Hematopoietic multipotent progenitor cell treated with erythropoietin and hydrocortisone succinate and interleukin-3 and kit ligand, for 17 days (in vitro differentiated cells): ENCODE measurements around the gene BID.
A peak's percentile ranks its signal among the peaks of the same experiment; 100 is the strongest.

Experiments used
- DNase-seq: peaks from one replicate; pipeline ENCODE4 v3.0.0-alpha.2; 2015; ENCODE audit warnings: low spot score

BID gene

DNA sequence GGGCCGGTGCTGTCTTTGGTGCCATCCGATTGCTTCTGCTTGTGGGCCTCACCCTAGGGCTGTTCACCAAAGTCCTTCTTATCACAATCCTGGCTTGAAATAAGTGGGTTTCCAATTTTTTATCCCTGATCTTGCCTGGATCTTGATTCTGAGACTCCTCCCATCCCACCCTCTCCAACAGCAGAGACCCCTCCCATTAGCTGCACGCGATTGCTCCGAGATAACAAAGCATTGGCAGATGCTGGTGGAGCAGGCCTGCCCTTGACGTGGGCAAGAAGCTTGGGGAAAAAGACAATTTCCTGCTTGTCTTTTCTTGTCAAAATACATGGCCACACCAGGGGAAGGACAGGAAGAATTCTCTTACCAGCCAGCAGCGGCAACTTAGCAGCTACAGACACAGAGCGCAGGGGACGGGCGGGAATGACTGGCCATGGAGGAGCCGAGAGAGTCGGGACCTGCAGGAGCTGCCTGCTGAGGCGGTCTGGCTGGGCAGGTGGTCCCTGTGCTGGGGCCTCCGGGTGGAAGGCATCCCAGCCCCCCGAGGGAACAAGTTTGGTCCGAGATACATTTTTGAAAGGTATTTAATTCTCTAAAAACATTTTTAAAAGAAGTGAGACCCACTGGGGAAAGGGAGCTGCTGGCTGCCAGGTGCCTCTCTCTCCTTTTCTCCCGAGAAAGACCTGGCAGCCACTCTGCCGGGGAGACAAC, 9.7 kb upstream of the BID start:
- DNase-seq: no peak

DNA sequence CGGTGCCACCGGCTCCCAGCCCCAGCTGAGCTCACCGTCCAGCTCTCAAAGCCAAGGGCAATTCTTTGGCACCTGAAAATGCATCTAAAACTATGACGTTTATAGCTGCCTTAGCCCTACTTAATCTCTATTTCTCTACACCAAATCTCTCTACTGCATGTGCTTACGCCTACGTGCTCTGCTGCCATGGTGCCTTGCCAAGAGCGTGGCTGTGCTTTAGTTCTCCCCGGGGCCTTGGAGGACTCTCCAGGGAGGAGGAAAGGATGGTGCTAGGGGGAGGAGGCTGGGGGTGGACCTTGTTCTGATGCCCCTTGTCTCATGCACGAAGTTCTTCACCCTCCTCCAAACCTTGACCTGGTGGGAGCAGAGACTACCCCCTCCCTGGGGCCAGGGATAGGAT, 9.0 kb upstream of the BID start:
- DNase-seq: no peak

DNA sequence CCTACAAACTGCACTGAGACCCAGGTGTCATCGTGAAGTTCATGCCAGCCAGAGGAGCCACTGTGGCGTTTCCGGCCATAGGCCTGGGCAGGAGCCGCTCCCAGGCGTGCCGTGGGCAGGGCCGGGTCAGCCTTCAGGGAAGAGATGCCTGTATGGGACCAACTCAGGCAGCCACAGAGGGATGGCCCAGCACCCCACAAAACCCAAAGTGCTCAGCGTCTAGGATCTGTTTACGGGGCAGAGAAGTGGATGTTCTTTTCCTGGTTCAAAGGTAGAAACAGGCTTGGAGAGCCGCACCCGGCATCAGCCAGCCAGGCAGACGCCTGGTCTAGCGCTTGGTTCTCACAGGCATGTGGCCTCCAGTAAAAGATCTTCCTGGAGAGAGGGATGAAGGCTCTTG, 8.4 kb upstream of the BID start:
- no peak for DNase-seq

DNA sequence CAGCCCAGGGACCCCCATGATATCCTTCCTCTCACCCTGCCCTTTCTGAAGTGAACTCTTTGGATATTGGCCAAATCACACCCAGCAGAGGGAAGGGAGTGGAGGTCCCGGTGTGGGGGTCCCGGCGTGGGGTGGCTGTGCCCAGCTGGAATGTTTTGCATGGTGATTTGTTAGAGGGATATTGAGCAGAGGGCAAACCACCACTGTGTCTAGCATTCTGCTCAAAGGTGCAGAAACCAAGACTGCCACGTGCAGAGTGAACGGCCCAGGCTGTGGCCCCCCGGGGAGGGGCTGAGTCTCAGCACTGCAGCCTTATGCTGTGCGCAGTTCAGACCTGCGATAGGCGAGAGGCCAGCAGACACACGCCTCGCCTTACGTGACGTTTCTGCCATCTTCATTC, 7.9 kb upstream of the BID start:
- no peak for DNase-seq

DNA sequence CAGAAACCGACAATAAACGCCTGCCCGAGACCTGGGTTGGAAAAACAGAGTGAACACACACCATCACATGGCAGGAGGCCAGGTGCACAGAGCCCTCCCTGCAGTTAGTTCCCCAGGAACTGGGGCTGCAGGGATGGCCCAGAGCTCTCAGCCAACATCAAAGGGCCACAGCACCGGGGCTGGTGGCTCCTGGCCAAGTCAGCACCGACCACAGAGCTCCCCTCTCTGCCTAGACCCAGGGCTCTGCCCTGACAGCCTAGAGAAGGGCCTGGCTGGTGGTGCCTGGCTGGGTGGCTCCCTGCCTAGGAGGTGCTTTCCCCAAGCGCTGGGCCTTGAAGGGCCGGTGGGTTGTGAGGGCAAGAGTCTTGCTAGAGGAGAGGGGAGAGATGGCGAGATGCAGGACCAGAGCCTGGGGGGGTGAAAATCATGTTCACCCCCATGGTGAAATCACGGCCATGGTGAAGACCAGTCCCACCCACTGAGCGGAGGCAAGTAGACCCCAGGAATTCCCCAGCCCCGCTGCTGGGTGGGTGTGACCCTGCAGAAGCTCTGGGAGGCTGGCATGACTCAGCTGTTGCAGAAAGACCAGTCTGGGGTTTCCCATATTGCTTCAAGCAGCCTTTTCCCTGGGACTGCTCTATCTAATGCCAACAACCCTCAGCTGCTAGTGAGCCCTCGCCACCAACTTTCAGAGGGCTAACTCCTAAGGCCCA, 7.2 kb upstream of the BID start:
- DNase-seq: peak; percentile 75

DNA sequence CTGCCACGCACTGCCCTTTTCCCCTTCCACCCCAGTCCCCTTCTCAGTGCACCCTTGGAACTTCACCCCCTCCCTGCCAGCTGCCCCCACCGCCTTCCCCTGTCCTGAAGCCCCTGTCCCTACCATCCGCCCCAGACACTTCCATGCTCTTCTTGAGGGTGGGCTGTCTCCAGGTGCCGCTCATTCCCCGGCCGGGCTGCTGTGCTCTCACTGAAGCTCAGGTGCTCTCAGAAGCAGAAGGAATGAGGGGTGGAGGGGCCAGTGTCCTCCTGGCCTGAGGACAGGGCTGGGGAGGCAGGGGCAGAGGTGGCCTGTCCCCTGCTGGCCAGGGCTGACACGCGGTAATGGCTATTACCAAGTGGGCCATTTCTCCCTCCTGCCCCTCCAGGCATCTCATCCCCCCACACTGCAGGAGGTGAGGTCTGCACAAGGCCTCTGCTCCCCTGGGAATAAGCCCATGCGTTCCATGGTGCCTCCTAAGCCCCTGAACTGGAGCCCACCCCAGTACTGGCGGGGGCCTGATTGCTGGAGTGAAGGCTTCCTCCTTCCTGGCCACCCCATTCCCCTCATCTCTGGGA, 6.6 kb upstream of the BID start:
- no peak for DNase-seq

DNA sequence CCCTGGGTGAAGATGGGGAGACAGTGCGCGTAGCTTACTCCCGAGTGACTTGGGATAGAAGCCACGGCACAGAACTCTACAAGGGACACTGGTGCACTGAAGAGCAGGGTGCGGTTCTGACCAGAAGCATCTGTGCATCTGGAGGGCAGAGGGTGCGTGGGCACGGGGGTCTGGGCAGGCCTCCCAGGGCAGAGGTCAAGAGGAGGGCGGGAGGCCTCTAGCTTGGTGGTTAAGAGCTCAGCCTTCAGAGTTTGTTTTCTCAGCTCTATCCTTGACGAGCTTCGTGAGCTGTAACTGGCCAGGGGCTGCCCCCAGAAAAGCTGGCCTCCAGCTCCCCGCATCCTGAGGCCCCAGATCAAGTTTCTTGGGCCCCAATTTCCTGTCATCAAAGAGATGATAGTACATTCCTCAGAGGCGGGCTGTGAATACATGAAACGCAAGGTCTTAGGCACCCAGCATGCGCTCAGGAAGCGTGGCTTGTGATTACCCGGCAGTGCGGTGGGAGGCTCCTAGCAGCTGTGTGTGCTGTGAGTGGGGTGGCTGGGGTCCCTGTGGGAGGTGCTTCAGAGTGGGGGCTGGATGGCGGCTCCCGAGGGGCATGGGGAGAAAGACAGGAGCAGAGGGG, 6.0 kb upstream of the BID start:
- DNase-seq: no peak

DNA sequence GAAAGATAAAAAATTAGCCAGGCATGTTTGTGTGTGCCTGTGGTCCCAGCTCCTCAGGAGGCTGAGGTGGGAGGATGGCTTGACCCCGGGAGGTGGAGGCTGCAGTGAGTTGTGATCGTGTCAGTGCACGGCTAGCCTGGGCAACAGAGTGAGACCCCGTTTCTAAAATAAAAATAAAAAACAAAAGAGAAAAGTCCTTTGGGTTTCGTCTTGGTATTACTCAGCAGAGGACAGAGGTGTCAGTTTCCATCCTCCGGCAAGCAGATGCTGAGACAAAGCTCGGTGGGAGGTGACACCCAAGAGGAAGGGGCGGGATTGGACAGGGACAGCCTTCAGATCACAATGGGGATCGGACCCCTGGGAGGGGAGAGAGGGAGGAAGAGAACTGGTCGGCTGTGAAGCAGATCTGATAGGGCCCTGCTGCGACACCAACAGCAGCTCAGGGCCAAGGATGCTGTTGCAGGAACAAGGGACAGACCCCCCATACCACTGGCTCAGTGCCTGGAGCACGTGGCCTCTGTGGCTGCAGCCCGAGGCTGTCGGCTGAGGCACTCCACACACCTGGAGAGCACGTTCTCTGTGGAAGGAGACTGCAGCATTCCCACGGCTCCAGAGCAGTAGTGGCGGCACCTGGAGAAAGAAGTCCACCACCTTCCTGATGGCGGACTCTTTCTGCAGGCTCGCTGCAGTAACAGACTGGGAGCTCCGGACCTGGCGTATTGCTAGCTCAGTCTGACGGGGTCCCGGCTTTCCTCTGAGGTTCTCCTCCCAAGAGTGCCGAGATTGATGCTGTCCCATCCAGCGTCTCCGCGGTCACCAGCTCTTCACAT, 5.2 kb upstream of the BID start:
- no peak for DNase-seq

DNA sequence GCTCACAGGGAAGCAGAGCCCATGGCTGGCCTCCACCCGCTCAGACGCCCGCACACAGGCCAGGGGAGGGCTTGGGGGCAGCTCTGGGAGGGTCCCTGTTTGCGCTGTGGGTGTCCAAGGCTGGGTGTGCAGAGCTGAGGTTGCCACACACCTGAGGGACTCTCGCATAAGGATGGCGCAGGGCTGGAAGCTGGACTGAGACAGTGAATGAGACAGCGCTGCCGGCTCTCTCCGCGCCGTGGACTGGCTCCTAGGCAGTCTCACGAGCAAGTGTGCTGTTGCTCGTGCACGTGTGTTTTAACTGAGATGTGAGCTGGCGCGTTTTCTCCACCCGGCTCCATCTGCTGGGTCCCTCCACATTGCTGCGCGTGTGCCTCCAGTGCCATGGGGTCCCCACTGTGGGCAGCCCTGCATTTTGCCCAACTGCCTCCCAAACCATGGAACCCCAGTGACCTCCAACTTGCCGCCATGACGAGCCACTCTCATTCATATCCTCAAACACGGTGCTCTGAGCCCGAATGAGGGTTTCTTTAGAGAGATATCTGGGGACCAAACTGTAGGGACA, 4.2 kb upstream of the BID start:
- DNase-seq: no peak

DNA sequence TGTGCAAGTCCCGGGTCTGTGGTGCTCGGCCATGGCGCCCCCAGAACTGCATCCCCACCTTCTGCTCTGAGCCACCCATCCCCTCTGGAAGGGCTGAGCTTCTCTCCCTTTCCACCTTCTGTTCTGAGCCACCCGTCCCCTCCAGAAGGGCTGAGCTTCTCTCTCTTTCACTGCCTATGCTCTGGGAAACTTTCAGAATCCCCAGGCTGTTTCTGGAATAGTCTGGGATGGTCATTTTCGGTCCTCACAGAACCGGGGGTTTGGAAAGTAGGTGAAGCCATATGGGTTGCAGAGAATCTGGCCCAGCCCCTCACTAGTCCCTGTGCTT, 3.4 kb upstream of the BID start:
- DNase-seq: no peak

DNA sequence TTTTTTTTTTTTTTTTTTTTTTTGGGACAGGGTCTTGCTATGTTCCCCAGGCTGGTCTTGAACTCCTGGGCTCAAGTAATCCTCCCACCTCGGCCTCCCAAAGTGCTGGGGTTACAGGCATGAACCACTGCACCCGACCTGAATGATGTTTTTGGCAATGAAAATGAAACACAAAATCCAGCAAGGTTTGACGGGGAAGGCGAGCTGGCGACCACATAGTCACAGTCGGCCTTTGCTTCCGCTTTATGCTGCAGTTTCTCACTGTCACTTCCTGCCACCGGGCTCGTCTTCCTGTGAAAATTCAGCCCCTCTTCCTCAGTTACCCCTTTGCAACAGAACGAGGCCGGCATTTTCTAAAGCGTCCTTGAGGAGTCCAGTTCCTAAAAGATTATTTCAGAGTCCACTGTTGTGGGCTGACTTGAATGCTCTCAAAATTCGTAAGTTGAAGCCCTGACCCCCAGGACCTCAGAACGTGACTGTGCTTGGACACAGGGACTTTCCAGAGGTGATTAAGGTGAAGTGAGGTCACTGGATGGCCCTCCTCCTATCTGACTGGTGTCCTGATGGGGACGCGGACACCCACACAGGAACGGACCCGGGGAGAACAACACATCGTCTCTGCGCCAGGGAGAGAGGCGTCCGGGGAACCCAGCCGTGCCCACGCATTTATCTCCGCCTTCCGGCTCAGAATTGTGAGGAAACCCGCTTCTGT, 2.9 kb upstream of the BID start:
- DNase-seq: peak; percentile 62

DNA sequence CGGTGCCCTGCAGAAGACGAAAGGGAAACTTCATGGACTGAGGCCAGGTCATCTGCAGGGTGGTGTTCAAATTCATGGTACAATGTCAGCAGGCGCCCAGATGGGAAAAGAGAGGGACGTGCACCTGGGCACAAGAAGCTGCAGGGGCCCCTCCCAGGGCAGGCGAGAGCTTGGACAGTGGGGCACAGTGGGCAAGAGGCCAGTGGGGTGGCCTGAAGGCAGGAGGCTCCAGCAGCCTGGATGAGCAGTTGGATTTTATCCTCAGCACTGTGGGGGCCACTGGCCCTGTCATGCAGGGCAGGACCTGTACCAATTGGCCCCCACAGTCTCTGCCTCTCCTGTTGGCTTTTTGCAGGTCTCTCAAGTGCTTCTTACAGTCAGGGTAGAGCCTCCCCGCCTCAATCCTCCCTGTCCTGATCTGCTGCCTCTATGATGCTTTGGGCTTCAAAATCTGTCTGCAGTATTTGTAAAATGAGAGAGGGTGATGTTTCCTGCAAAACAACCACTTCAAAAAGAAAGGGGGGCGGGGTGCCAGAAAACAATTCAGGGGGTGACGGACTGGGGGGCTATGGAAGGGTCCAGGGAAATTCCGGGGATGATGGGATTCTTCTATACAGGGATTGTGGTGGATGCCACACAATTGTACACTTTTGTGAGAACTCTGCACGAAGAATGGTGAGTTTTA, 1.7 kb upstream of the BID start:
- no peak for DNase-seq

DNA sequence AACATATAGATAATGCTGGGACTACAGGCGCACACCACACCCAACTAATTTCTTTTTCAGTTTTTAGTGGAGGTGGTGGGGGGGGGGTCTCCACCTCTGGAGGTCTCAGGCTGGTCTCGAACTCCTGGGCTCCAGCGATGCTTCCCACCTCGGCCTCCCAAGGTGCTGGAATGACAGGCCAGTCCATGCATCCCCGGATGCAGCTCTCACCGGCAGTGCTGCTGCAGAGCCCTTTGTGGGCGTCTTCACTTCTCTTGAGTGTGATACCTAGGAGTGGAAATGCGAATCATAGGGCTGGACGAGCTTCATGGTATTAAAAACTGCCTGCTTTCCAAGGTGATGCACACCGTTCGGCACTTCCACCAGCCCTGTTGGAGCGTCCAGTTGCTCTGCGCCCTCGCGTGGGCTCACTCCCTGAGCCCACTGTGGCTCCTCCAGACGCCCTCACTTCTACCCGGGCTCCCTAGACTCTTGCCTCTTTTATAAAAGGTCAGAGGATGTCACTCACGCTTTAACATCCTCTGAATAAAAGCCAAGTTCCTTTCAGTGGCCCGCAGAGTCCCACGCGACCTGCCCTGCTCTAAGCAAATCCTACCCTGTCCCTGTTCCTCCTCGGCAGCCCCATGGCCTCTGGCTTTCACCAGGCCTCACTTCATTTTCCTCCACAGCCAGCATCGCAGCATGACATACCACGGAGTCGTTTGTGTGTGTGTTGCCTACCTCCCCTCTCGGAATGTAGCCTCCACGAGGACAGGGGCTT, 837 bp upstream of the BID start:
- DNase-seq: no peak

DNA sequence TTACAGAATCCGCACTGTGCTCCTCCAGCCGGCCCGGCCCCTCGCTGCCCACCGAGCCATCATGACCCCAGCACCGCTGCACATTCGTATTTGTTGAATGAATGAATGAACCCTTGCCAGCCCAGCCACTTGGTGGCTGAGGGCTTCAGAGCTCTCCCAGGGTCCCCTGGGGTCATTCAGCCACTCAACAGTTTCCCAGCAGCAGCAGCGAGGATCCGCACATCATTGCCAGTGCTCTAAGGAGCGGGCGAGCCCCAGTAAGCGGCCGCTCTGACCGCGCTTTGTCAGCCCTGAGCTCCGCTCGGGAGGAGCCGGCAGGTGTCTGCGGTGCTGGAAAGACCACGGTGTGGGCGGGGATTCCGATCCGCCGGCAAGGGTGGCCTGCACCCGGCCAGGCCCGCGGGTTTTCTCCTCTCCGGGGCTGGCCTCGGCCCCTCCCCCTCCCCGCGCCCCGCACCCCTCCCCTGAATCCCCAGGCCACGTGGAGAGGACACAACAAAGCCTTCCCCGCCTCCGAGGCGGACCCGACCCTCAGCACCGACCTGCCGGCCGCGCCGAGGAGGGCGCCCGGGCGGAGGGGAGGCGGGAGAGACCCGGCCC, 563 bp downstream of the BID start:
- no peak for DNase-seq

DNA sequence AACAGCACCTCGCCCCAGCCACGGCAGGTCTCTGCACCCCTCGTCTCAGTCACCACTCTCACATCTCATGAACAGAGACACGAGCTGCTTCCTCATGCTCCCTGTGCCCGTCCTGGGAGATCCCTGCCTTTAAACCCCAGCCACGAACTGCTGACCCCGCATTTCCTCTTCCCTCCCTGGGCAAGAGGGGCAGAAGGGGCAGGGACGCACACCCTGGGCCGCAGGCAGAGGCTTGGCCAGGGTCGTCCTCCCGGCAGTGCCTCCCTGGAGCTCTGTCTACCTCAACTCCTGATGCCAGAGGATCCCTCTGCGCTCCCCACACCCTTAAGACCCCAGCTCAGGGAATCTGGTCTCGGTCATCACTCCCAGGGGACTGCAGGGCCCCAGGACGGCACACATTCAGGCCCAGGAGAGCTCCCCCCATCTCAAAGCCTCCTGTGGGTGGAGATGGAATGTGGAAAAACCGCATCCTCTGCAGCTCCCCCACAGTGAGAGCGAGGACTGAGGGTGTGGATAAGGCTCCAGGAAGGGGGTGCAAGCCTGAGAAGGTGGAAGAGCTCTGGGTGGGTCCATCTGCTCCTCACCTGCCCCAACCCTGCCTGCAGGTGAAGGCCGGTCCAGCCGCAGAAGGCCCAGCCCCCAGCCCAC, 1.2 kb downstream of the BID start:
- DNase-seq: no peak

DNA sequence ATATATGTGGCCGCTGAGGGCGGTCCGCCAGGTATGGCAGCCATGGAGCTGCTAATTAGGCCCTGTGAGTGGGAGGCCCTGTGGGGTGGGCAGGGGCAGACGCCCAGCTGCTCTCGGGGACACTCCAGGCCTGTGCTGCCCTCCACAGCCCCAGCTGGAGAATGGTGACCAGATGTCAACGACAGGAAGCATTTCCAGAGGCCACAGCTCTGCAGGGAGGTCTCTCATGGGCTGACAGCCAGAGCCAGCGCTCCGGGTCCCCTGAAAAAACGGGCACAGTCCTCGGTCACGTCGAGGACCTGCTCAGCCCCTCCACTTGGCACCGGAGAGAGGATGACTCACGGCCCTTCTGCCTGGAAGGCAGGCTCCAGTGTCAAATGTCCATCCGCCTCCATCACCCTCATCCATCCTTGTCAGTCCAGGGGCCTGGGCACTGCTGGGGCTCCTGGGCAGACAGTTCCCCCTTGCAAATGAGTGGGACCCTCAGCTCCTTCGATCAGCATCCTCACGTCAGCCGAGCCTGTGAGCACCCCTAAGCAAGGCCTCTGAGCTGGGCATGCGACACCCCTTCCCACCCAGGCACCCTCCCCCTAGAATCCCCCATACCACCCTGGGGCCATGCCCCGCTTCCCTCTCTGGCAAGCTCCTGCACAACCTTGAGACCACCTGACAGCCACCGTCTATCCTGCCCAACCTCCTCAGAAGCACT, 1.9 kb downstream of the BID start:
- DNase-seq: no peak

DNA sequence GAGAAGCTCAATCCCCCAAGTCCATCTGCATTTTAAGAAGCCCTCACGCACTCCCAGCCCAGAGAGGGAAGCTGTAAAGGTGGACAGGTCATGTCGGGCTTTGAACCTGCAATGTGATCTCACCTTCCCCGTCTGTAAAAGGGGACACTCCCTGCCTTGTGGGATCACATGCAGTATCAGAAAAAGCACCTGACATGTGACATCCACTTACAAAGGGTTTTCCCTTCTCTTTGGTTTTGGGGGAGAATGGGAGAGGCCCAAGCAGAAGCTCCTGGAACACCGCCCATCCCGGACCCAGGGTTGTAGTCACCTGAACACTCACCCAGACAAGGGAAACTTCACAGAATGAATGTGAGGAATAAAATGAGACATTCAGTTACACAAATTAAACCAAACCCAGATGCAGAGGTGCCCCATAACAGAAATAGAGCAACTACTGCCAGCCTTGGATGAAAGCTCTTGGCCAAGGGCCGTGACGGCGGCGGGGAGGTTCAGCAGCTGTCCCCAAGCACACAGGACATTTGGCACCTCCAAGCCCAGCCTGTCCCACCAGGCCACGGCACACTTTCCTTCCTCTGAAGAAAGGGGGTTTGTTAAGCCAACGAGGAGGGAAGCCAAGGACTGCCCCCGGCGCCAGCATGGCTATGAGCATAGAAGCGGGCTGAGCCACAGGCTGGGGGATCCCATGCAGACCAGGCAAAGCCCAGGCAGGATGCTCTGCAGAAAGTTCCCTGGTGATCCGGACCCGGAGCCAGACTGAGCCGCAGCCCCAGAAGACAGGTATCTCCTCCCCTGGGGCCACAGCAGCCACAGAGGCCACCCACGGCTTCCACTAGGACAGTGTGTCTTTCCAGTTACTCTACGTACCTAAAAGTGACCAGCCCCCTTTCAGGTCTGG, 3.8 kb downstream of the BID start:
- no peak for DNase-seq

DNA sequence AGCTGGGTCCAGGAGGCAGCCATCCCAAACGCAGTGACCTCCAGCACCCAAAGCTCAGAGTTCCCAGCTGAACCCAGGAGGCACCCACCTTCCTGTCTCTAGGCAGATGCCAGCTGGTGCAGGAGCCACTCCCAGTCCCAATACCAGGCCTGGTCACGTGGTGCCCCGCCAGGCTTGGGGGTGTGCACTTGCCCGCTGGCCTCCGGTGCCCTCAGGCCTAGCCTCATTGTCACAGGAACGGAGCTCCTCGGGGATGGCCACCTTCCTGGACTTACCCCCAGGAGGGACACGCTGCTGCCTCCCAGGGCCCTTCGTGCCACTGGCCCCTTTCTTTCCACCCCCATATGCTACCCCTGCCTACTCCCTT, 4.6 kb downstream of the BID start:
- DNase-seq: no peak
